HCT116 (cell line): ENCODE measurements around the gene UBAP2. TPM values are rescaled to one million over a fixed set of nuclear protein-coding genes. Genes with fewer than 3 reads are reported as not detected.

ENCODE experiments used
- ATAC-seq: fragments of 200-7000 bp; cut with Tn5 transposase; 2 replicates; pipeline ENCODE4 v1.9.1; 2020; ENCODE audit warnings: mild to moderate bottlenecking, moderate library complexity
- BruUV-seq: library from RNA; stranded (reverse); fragments of 400-500 nt; replicated peaks from 2 replicates; lab custom pipeline; 2021; lab: Mats Ljungman, UMichigan
- CTCF ChIA-PET: fragments of 300-600 bp; sonication (Branson Sonifier 250); formaldehyde crosslinking; loops from one replicate; lab custom pipeline; 2021; ENCODE audit warnings: antibody characterized with exemption; lab: Charles Lee
- POLR2A ChIA-PET: fragments of 300-600, 350-600 bp; sonication (Branson Sonifier 250); formaldehyde crosslinking; loops from one replicate; lab custom pipeline; 2021; ENCODE audit warnings: antibody characterized with exemption; lab: Charles Lee
- RAD21 ChIA-PET, 2 experiments: fragments of 300-600 bp; sonication (Branson Sonifier 250); formaldehyde crosslinking; loops; one replicate each; lab custom pipeline; 2023; ENCODE audit warnings: low total read pairs in 2 of 2; ENCODE audit not compliant: uncharacterized antibody in 2 of 2, unreplicated experiment in 2 of 2, low non-redundant PET in 1 of 2; lab: Charles Lee
- DNase-seq: peaks from one replicate; pipeline ENCODE4 v3.0.0-alpha.2; 2010; ENCODE audit warnings: low read depth, low spot score
- H2AFZ ChIP-seq: fragments of 200-600 bp; shearing (Covaris generic), sonication (generic); 2 replicates; pipeline ENCODE4 v1.6.1; 2017; ENCODE audit warnings: low read depth, mixed run types, mixed read lengths, antibody characterized with exemption, low read length; ENCODE audit not compliant: poor library complexity, severe bottlenecking
- H3K27ac ChIP-seq: 2 replicates; pipeline ENCODE4 v1.5.1; 2012; ENCODE audit warnings: low read depth, low read length
- H3K27me3 ChIP-seq: fragments of 200-600 bp; sonication (generic); 2 replicates; pipeline ENCODE4 v1.6.1; 2016; ENCODE audit warnings: mixed run types, low read length, mixed read lengths; ENCODE audit not compliant: insufficient read depth
- H3K36me3 ChIP-seq, 2 experiments: fragments of 200-500 bp in 1 of 2; fragments of 200-600 bp in 1 of 2; sonication (Bioruptor generic) in 1 of 2; sonication (generic) in 1 of 2; 2 replicates each; pipeline versions ENCODE4 v1.5.1 to v1.6.1; 2014 to 2016; ENCODE audit warnings: low read length in 2 of 2, inconsistent platforms in 1 of 2, mixed read lengths in 1 of 2, mixed run types in 1 of 2; ENCODE audit not compliant: insufficient read depth in 2 of 2, control insufficient read depth in 1 of 2
- H3K4me1 ChIP-seq, 2 experiments: fragments of 200-600 bp in 1 of 2; sonication (generic) in 1 of 2; 2 replicates each; pipeline versions ENCODE4 v1.5.1 to v1.6.1; 2012 to 2017; ENCODE audit warnings: low read length in 2 of 2, inconsistent platforms in 1 of 2, mild to moderate bottlenecking in 1 of 2, mixed read lengths in 1 of 2, mixed run types in 1 of 2, moderate library complexity in 1 of 2; ENCODE audit not compliant: insufficient read depth in 2 of 2, control insufficient read depth in 1 of 2
- H3K4me2 ChIP-seq: fragments of 200-600 bp; sonication (generic); 2 replicates; pipeline ENCODE4 v1.6.1; 2017; ENCODE audit warnings: mixed run types, low read length, mixed read lengths
- H3K4me3 ChIP-seq, 2 experiments: fragments of 200-600 bp in 1 of 2; sonication (generic) in 1 of 2; replicated peaks in 1 of 2; 2 replicates each; pipeline ENCODE4 v1.5.1; 2011 to 2016; ENCODE audit warnings: low read length in 2 of 2, control low read depth in 1 of 2, low read depth in 1 of 2, mild to moderate bottlenecking in 1 of 2, mixed read lengths in 1 of 2, mixed run types in 1 of 2
- H3K79me2 ChIP-seq: fragments of 200-600 bp; sonication (generic); 2 replicates; pipeline ENCODE4 v1.6.1; 2017; ENCODE audit warnings: mild to moderate bottlenecking, mixed run types, low read length, moderate library complexity, mixed read lengths; ENCODE audit not compliant: insufficient read depth
- H3K9ac ChIP-seq: fragments of 200-600 bp; sonication (generic); 2 replicates; pipeline ENCODE4 v1.6.1; 2016; ENCODE audit warnings: low read length, mixed read lengths
- H3K9me2 ChIP-seq: fragments of 200-600 bp; sonication (generic), shearing (Covaris generic); 2 replicates; pipeline ENCODE4 v1.6.1; 2017; ENCODE audit warnings: mixed run types, mild to moderate bottlenecking, moderate library complexity; ENCODE audit not compliant: insufficient read depth
- H3K9me3 ChIP-seq, 2 experiments: fragments of 200-500 bp in 1 of 2; fragments of 200-600 bp in 1 of 2; sonication (Bioruptor generic) in 1 of 2; sonication (generic) in 1 of 2; 2 replicates each; pipeline ENCODE4 v1.6.1; 2014 to 2017; ENCODE audit warnings: low read length in 2 of 2, mixed read lengths in 2 of 2, inconsistent platforms in 1 of 2, low read depth in 1 of 2, mild to moderate bottlenecking in 1 of 2, mixed run types in 1 of 2, moderate library complexity in 1 of 2; ENCODE audit not compliant: control insufficient read depth in 1 of 2, insufficient read depth in 1 of 2
- H4K20me1 ChIP-seq: fragments of 200-600 bp; sonication (generic), shearing (Covaris generic); 2 replicates; pipeline ENCODE4 v1.6.1; 2017; ENCODE audit warnings: mixed run types, mild to moderate bottlenecking, moderate library complexity; ENCODE audit not compliant: insufficient read depth
- CBX3 ChIP-seq: IDR thresholded peaks from 2 replicates; pipeline ENCODE4 v1.6.1; 2012; ENCODE audit warnings: low read depth
- CEBPB ChIP-seq: IDR thresholded peaks from 2 replicates; pipeline ENCODE4 v1.6.1; 2012; ENCODE audit warnings: low read depth
- EGR1 ChIP-seq: IDR thresholded peaks from 2 replicates; pipeline ENCODE4 v1.6.1; 2012; ENCODE audit warnings: low read depth
- ELF1 ChIP-seq: IDR thresholded peaks from 2 replicates; pipeline ENCODE4 v1.6.1; 2012; ENCODE audit warnings: low read depth, borderline replicate concordance
- EZH2 ChIP-seq: fragments of 200-600 bp; sonication (generic); IDR thresholded peaks from 2 replicates; pipeline ENCODE4 v1.6.1; 2017; ENCODE audit warnings: antibody characterized with exemption, mixed run types
- JUND ChIP-seq: IDR thresholded peaks from 2 replicates; pipeline ENCODE4 v1.6.1; 2012
- MAX ChIP-seq: IDR thresholded peaks from 2 replicates; pipeline ENCODE4 v1.6.1; 2012
- POLR2A ChIP-seq: IDR thresholded peaks from 2 replicates; pipeline ENCODE4 v1.7.0; 2011; ENCODE audit warnings: borderline replicate concordance; ENCODE audit not compliant: insufficient read depth, insufficient read length; ENCODE audit errors: extremely low read depth
- RAD21 ChIP-seq: IDR thresholded peaks from 2 replicates; pipeline ENCODE4 v1.6.1; 2012; ENCODE audit warnings: low read depth, mild to moderate bottlenecking
- REST ChIP-seq: IDR thresholded peaks from 2 replicates; pipeline ENCODE4 v1.6.1; 2012; ENCODE audit warnings: low read depth
- SIN3A ChIP-seq: IDR thresholded peaks from 2 replicates; pipeline ENCODE4 v1.6.1; 2012; ENCODE audit warnings: low read depth
- SRF ChIP-seq: IDR thresholded peaks from 2 replicates; pipeline ENCODE4 v1.6.1; 2012; ENCODE audit warnings: low read depth
- TCF7L2 ChIP-seq: IDR thresholded peaks from 2 replicates; pipeline ENCODE4 v1.7.0; 2011; ENCODE audit warnings: borderline replicate concordance, inconsistent platforms; ENCODE audit not compliant: insufficient read depth, insufficient read length; ENCODE audit errors: extremely low read depth
- YY1 ChIP-seq: IDR thresholded peaks from 2 replicates; pipeline ENCODE4 v1.6.1; 2011; ENCODE audit warnings: low read length, low read depth, moderate library complexity, mild to moderate bottlenecking; ENCODE audit not compliant: insufficient replicate concordance; ENCODE audit errors: extremely low read depth
- ZBTB33 ChIP-seq: IDR thresholded peaks from 2 replicates; pipeline ENCODE4 v1.6.1; 2011; ENCODE audit warnings: mild to moderate bottlenecking, low read length, moderate library complexity; ENCODE audit not compliant: insufficient replicate concordance; ENCODE audit errors: extremely low read depth
- ZFX ChIP-seq: fragments of 450-650 bp; IDR thresholded peaks from 2 replicates; pipeline ENCODE4 v1.6.1; 2017
- ZNF274 ChIP-seq: fragments of 200-500 bp; sonication (Bioruptor generic); IDR thresholded peaks from 2 replicates; pipeline ENCODE4 v1.6.1; 2014; ENCODE audit warnings: mild to moderate bottlenecking, low read depth, low read length, inconsistent platforms
- intact Hi-C: fragments of 100-400 bp; cut with micrococcal nuclease; formaldehyde crosslinking; loops from 2 replicates; pipeline ENCODE4 v1.10.0; 2022
- total RNA-seq: library from RNA; stranded (reverse); gene quantifications from one replicate; pipeline ENCODE4 v1.2.1, GENCODE V29; 2021; ENCODE audit not compliant: unreplicated experiment

UBAP2 gene
- total RNA-seq, 1 experiment from 2014 or later, result 51.3 TPM

DNA sequence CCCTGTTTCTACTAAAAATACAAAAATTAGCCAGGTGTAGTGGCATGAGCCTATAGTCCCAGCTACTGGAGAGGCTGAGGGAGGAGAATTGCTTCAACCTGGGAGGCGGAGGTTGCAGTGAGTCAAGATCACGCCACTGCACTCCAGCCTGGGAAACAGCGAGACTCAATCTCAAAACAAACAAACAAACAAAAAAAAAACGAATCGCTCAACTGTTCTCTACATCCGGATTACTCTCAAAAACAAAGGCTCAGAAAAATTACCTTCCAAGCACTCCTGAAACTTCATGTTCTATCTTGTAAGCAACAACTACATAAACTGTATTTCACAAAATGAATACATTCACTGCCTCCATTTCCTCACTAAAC is 14.0 kb downstream of the UBAP2 start:
- Histone ChIP-seq H2AFZ (no peak overlapping the region), H3K4me1 (no peaks in the 10 kb centered on the region), H3K4me2 (no peak overlapping the region), H4K20me1 (peaks cover 17% of the 10 kb centered on the region; the same call in 1 of the 2 replicates), H3K9me2 (no peaks in the 10 kb centered on the region), H3K9ac (no peak overlapping the region), H3K9me3 (no peaks in the 10 kb centered on the region), H3K79me2 (peaks cover 86% of the 10 kb centered on the region), H3K4me3 (no peak overlapping the region), H3K27me3 (no peaks in the 10 kb centered on the region), H3K36me3 (no peaks in the 10 kb centered on the region), H3K27ac (no peak overlapping the region)
- CTCF ChIA-PET, result no interaction called here
- no peak for TF ChIP-seq MAX
- RAD21 ChIA-PET, result no interaction called here
- intact Hi-C loops, result no loop called here
- DNase-seq (no peak), ATAC-seq (no peak)
- POLR2A ChIA-PET, result no interaction called here
- no TSS peak for BruUV-seq

GRCh38 chr9:34032631-34033030 is 16.1 kb downstream of the UBAP2 start:
- Histone ChIP-seq H3K27ac (no peak overlapping the region), H2AFZ (no peak overlapping the region), H3K9ac (no peak overlapping the region), H3K9me2 (no peaks in the 10 kb centered on the region), H3K79me2 (peaks cover 98% of the 10 kb centered on the region), H3K4me1 (no peaks in the 10 kb centered on the region), H4K20me1 (peaks cover 22% of the 10 kb centered on the region; the same call in 1 of the 2 replicates), H3K36me3 (peaks cover 0 to 5% of the 10 kb centered on the region in 2 experiments; a peak in 1 of 4 replicates), H3K4me3 (no peak overlapping the region), H3K4me2 (no peak overlapping the region), H3K27me3 (no peaks in the 10 kb centered on the region), H3K9me3 (no peaks in the 10 kb centered on the region)
- ChIA-PET POLR2A (interaction anchor here (0.7 kb wide), 1 partner anchor 16 kb away, joined by 3 read pairs; the partner anchor contains the start of gene UBAP2), CTCF (no interaction called here), RAD21 (no interaction called here)
- BruUV-seq, result no TSS peak
- DNase-seq (no peak), ATAC-seq (no peak)
- intact Hi-C loops, result no loop called here
- no peak for TF ChIP-seq POLR2A
- no peak for TF ChIP-seq CEBPB
- TF ChIP-seq JUND, result no peak
- TF ChIP-seq SRF, result no peak
- TF ChIP-seq ZFX, result no peak
- no peak for TF ChIP-seq ZBTB33
- no peak for TF ChIP-seq SIN3A
- TF ChIP-seq EGR1, result no peak
- TF ChIP-seq ZNF274, result no peak
- TF ChIP-seq MAX, result no peak
- no peak for TF ChIP-seq RAD21
- TF ChIP-seq CBX3, result no peak
- no peak for TF ChIP-seq TCF7L2
- no peak for TF ChIP-seq REST
- TF ChIP-seq EZH2, result no peak
- TF ChIP-seq ELF1, result no peak
- TF ChIP-seq YY1, result no peak
